ENCODE results near the gene TTC31.
A peak's percentile ranks its signal among the peaks of the same experiment; 100 is the strongest.

The TTC31 gene

GRCh38 chr2:74461187-74462053 is 21.5 kb upstream of the TTC31 start:
- DNase-seq = no peak
- Histone ChIP-seq H3K9me3 (replicated peaks; ENCODE audit: insufficient read depth, low read length) (no peaks in the 10 kb centered on the region), H3F3A (ENCODE audit: insufficient read depth, low read length) (peaks cover 12% of the 10 kb centered on the region; the same call in 1 of the 2 replicates), H3K9me2 (replicated peaks; ENCODE audit: insufficient read depth, low read length) (no peaks in the 10 kb centered on the region), H3K4me1 (ENCODE audit: low read length) (peaks cover 8% of the 10 kb centered on the region), H3K4me2 (ENCODE audit: low read depth, low read length) (no peak overlapping the region), H3K9ac (ENCODE audit: low read length) (no peak overlapping the region), H3K27ac (ENCODE audit: low read length) (no peak overlapping the region), H4K20me1 (ENCODE audit: insufficient read depth, low read length) (no peaks in the 10 kb centered on the region), H2AFZ (ENCODE audit: low read length) (no peak overlapping the region), H3K79me2 (ENCODE audit: low read length) (peaks cover 28% of the 10 kb centered on the region), H3K36me3 (replicated peaks; ENCODE audit: insufficient read depth, low read length) (no peaks in the 10 kb centered on the region), H3K4me3 (ENCODE audit: low read length) (no peak overlapping the region), H3K27me3 (replicated peaks; ENCODE audit: insufficient read depth, low read length) (no peaks in the 10 kb centered on the region)
- TF ChIP-seq CTCF (IDR thresholded peaks at IDR 0.05; ENCODE audit: low read length) (peak; percentile 16; the same call in 1 of the 2 replicates), EZH2phosphoT487 (IDR thresholded peaks at IDR 0.05; ENCODE audit: low read length) (no peak), EZH2 (optimal IDR thresholded peaks at IDR 0.05; ENCODE audit: low read depth, low read length) (no peak)

- H3K9me2 ChIP-seq (replicated peaks; ENCODE audit: insufficient read depth, low read length) = no peaks in the 10 kb centered on the region
- H2AFZ ChIP-seq (ENCODE audit: low read length) = no peak overlapping the region
- no peak overlapping the region for H3K4me3 ChIP-seq (ENCODE audit: low read length)
- no peaks in the 10 kb centered on the region for H3K27me3 ChIP-seq (replicated peaks; ENCODE audit: insufficient read depth, low read length)
- H4K20me1 ChIP-seq (ENCODE audit: insufficient read depth, low read length) = no peaks in the 10 kb centered on the region
- H3K9me3 ChIP-seq (replicated peaks; ENCODE audit: insufficient read depth, low read length) = no peaks in the 10 kb centered on the region
- peaks cover 7% of the 10 kb centered on the region; the same call in 1 of the 2 replicates for H3F3A ChIP-seq (ENCODE audit: insufficient read depth, low read length)
- H3K27ac ChIP-seq (ENCODE audit: low read length) = no peak overlapping the region
- peaks cover 4% of the 10 kb centered on the region; the same call in 1 of the 2 replicates for H3K4me1 ChIP-seq (ENCODE audit: low read length)
- H3K36me3 ChIP-seq (replicated peaks; ENCODE audit: insufficient read depth, low read length) = no peaks in the 10 kb centered on the region
- peaks cover 23% of the 10 kb centered on the region for H3K79me2 ChIP-seq (ENCODE audit: low read length)
- TF ChIP-seq CTCF (IDR thresholded peaks at IDR 0.05; ENCODE audit: low read length) (no peak), EZH2phosphoT487 (IDR thresholded peaks at IDR 0.05; ENCODE audit: low read length) (no peak), EZH2 (optimal IDR thresholded peaks at IDR 0.05; ENCODE audit: low read depth, low read length) (no peak)
- DNase-seq = no peak
- no peak overlapping the region for H3K9ac ChIP-seq (ENCODE audit: low read length)
- no peak overlapping the region for H3K4me2 ChIP-seq (ENCODE audit: low read depth, low read length)
These were observed 20.7 kb upstream of the TTC31 start for GRCh38 chr2:74462054-74462785.

GRCh38 chr2:74462786-74463105 is 20.1 kb upstream of the TTC31 start:
- no peaks in the 10 kb centered on the region for H3K9me2 ChIP-seq (replicated peaks; ENCODE audit: insufficient read depth, low read length)
- peaks cover 5% of the 10 kb centered on the region; the same call in 1 of the 2 replicates for H3F3A ChIP-seq (ENCODE audit: insufficient read depth, low read length)
- H3K27ac ChIP-seq (ENCODE audit: low read length) = no peak overlapping the region
- no peak for DNase-seq
- no peaks in the 10 kb centered on the region for H3K36me3 ChIP-seq (replicated peaks; ENCODE audit: insufficient read depth, low read length)
- H3K9ac ChIP-seq (ENCODE audit: low read length) = no peak overlapping the region
- TF ChIP-seq CTCF (IDR thresholded peaks at IDR 0.05; ENCODE audit: low read length) (no peak), EZH2phosphoT487 (IDR thresholded peaks at IDR 0.05; ENCODE audit: low read length) (no peak), EZH2 (optimal IDR thresholded peaks at IDR 0.05; ENCODE audit: low read depth, low read length) (no peak)
- H3K4me2 ChIP-seq (ENCODE audit: low read depth, low read length) = no peak overlapping the region
- no peaks in the 10 kb centered on the region for H4K20me1 ChIP-seq (ENCODE audit: insufficient read depth, low read length)
- H3K4me3 ChIP-seq (ENCODE audit: low read length) = no peak overlapping the region
- peaks cover 4% of the 10 kb centered on the region; the same call in 1 of the 2 replicates for H3K4me1 ChIP-seq (ENCODE audit: low read length)
- no peaks in the 10 kb centered on the region for H3K9me3 ChIP-seq (replicated peaks; ENCODE audit: insufficient read depth, low read length)
- no peaks in the 10 kb centered on the region for H3K27me3 ChIP-seq (replicated peaks; ENCODE audit: insufficient read depth, low read length)
- H3K79me2 ChIP-seq (ENCODE audit: low read length) = peaks cover 23% of the 10 kb centered on the region
- H2AFZ ChIP-seq (ENCODE audit: low read length) = no peak overlapping the region

Measured in MM.1S (cell line).